GF-D8 (cell line): ENCODE measurements around the gene USF3.
A peak's percentile ranks its signal among the peaks of the same experiment; 100 is the strongest.

Experiments
- DNase-seq: peaks from one replicate; lab custom pipeline; 2025; lab: John Stamatoyannopoulos, UW

The USF3 gene

DNA sequence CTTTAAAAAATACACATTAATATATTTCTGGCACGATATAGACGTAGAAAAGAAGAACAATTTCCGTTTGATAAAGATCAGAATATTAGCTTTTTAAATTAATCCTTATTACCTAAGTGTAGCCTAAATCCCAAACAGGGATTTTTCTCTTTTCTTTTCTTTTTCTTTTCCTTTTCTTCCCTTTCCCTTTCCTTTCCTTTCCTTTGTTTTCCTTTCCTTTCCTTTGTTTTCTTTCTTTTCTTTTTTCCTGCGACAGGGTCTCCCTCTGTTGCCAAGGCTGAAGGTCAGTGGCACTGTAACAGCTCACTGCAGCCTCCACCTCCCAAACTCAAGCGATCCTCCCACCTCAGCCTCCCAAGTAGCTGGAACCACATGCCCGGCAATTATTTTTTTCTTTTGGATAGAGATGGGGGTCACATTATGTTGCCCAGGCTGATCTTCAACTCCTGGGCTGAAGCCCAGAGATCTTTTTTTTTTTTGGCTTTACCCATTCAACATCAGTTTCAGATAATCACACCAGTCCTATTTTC, 1.8 kb upstream of the USF3 start:
- DNase-seq, result no peak

- DNase-seq, result no peak
Measured at GRCh38 chr3:113697500-113698090, 1.2 kb upstream of the USF3 start.

DNA sequence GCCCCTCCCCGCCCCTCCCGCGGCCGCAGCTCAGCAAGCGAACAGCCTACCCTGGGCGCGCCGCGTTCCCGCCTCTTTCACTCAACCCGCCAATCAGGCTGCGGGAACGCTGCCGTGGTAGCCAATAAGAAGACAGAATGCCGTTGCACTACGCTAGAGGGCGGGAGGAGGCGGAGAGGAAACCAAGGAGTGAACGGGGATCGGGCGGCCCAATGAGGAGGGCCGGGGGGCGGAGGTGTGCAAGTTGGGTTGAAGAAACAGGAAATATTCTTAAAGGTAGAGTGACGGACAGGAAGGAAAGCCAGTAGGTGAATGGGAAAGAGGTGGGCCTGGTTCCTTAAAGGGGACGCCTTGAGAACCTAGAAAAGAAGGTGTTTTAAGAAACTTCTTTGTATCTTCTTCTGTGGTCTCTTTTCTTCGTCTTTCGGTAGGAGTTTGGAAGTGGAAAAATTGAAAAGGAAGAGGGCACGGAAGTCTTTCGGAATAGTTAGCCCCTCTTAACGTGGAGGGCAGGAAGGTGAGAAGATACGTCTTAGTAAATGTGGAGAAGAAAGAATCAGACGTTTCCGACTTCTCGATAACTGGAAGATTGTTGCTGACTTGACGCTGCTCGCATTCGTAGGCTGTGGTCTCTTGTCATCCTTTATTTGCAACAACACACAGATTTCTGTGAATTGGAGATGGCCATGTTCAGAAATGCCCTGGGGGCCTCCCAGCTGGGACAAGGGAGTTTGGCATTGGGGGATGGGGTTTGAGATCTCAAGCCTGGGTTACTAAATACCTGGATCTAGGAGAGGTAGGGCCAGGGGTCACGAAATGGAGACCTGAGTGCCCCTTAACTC, 437 bp upstream of the USF3 start:
- peak; percentile 99 for DNase-seq

GRCh38 chr3:113695431-113695785, 1.0 kb downstream of the USF3 start:
- DNase-seq, result peak; percentile 19

DNA sequence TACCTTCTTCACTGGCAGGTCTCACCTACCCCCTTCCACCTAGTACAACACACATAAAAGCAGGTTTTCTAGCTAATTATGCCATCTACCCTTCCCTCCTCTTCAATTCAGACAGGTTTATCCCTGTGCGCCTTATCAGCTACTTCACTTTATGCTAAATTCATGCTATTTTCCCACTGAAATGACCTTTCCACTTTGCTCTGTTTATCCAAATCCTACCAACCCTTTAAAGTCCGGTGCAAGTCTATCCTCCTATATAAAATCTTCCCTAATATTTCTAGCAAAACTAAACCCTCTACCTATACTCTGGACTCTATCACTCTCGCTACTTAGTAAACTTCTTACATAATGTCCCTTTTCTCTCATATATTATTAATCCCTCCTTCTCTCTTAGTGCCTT, 6.0 kb downstream of the USF3 start:
- DNase-seq, result no peak

- DNase-seq, result no peak
Measured at GRCh38 chr3:113685956-113686721, 10.3 kb downstream of the USF3 start.

DNA sequence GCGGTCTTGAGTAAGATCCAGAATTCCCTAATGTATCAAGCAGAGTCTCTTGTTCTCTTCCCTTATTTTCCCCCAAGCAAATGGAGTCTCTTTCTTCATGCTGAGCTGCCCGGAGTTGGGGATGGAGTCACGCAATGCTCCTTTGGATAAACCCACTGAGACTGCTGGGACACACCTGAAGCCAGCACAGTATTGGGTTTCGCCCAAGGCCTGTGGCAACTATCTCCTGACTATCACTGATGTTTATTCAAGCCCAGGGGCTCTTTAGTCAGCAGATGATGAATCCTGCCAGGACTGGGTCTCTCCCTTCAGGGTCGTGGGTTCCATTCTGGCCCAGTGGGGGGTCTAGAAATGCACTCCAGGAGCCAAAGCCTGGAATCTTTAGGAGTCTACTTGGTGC, 11.3 kb downstream of the USF3 start:
- no peak for DNase-seq

DNA sequence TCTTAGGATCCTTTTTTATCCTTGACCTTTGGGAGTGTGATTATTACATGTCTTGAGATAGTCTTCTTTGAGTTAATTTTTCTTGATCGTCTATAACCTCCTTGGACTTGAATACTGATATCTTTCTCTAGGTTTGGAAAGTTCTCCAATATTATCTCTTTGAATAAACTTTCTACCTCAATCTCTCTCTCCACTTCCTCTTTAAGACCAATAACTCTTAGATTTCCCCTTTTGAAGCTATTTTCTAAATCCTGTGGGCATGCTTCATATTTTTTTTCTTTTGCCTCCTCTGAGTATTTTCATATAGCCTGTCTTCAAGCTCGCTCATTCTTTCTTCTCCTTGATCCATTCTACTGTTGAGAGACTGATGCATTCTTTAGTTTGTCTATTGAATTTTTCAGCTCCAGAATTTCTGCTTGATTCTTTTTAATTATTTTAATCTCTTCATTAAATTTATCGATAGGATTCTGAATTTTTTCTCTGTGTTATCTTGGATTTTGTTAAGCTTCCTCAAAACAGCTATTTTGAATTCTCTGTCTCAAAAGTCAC, 12.1 kb downstream of the USF3 start:
- peak; percentile 14 for DNase-seq

DNA sequence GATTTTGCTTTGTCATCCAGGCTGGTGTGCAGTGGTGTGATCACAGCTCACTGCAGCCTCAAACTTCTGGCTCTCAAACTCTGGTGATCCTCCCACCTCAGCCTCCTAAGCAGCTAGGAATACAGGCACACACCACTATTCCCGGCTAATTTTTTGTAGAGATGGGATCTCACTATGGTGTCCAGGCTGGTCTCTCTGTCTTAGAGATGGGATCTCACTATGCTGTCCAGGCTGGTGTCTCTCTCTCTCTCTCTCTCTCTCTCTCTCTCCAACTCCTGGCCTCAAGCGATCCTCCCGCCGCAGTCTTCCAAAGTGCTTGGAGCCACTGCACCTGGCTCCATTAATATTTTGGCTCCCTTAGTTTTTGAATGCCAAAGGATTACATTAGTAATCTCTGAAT, 17.7 kb downstream of the USF3 start:
- DNase-seq, result no peak

DNA sequence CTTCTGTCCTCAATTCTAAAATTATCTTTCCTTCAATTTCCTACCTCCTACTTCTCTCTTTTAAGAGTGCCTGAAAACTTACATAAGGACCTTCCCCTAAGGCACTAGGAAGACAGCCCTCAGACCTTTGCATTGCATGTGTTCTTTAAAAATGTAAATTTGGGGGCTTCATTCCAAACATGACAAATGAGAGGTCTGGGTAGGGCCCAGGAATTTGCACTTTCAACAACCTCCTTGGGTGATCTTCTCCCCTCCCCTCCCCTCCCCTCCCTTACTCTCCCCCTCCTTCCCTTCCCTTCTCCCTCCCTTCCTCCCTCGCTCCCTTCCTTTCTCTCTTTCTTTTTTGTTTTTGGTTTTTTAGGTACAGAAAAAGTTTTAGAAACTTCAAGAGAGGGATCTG, 18.7 kb downstream of the USF3 start:
- no peak for DNase-seq

DNA sequence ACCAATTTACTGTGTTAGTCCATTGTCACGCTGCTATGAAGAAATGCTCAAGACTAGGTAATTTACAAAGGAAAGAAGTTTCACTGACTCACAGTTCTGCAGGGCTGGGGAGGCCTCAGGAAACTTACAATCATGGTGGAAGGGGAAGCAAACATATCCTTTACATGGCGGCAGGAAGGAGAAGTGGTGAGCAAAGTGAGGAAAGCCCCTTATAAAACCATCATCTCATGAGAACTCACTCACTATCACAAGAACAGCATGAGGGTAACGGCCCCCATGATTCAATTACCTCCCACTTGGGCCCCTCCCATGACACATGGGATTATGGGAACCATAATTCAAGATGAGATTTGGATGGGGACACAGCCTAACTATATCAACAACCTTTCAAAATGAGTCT, 20.2 kb downstream of the USF3 start:
- no peak for DNase-seq

GRCh38 chr3:113673593-113673992, 22.8 kb downstream of the USF3 start:
- no peak for DNase-seq

GRCh38 chr3:113668015-113668414, 28.4 kb downstream of the USF3 start:
- no peak for DNase-seq

GRCh38 chr3:113664523-113665094, 31.8 kb downstream of the USF3 start:
- DNase-seq, result no peak

GRCh38 chr3:113663761-113664160, 32.7 kb downstream of the USF3 start:
- DNase-seq, result no peak

DNA sequence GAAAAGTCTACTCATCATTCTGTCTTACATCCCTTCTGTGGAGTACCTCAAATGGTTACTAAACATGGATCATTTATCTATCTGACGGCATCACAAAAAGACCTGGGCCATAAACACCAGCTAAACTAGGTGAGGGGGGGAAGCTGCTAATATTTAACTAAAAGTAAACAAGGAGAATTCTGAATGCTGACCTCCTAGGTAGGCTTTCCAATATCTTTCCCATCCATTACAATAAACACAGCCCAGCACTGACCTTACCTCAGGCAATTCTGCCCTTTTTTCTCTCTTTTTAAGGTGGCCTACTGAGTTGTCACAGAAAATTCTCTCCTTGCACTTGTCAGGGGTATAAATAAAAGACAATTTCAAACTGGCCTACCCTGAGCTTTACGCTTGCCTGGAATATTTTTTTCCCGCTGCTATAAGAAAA, 33.1 kb downstream of the USF3 start:
- DNase-seq, result no peak

DNA sequence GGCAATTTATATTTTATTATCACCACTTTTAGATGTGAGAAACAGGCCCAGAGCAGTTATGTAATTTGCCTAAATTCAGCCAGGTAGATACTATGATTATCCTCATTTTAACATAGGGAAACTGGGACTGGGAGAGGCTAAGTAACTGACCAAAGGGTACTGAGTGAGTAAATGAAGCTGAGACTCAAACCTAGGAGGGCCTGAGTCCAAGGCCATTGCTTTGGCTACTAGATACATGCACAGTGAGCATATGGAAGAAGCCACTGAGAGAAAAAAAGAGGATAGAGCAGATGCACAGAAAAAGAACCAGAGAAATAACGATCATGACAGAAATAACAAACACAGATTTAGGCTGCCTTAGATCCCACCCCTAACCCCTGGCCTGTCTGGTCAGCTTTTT, 33.6 kb downstream of the USF3 start:
- no peak for DNase-seq

DNA sequence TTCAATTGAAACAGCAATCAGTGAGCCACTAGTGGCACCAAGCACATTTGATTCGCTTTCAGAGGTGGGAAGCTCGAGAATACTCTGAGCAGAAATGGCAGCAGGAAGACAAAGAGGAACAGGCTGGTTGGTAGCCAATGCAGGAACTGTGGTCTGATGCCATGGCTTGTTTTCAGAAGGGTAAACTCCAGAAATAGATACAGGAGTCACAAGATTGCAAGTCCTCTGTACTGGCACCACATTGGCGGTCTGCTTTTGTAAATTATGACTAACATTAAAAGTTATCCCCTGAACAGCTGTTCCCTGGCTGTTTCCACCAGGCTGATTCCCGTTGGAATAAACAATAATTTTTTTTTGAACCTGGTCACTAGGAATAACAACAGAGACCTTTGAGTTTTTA, 35.5 kb downstream of the USF3 start:
- DNase-seq, result no peak

- no peak for DNase-seq
Measured at GRCh38 chr3:113660458-113660857, 36.0 kb downstream of the USF3 start.

- DNase-seq, result no peak
Measured at GRCh38 chr3:113659996-113660395, 36.4 kb downstream of the USF3 start.

DNA sequence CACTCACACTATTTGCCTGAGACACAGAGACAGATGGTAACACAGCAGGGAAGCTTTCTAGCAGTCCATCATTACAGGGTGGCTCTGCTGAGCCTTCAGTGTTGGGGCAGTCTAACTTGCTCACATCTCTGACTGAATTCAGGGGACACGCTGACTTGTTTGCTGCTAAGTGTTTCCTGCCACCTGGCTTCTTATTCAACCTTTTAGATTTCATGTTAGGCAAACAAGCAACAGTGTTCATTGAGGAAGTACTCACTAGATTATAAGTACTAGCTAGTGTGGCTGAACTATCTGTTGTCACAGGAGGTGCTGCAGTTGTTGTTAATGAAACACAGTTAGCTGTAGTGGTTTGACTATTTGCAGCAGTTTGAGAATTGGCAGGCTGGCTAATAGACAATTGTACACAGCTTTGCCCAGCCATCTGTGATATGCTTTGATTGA, 37.3 kb downstream of the USF3 start:
- no peak for DNase-seq

DNA sequence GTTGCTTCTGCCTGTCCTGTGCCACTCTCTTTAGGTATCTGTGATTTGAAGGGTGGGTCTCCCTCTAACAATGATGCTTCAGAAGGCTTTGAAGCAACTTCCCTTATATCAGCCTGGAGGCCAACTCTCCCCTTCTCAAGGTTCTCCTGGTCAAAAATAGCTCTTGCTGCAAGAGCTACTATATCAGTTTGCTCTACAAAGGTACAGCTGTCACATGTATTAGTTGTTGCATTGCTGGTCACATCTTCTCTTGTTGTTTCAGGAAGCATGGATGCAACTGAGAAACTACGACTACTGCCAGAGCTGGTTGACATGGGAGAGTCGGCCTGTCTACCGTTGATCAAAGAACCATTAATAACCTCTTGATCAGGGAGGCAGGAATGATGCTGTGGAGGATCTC, 38.3 kb downstream of the USF3 start:
- no peak for DNase-seq
